Activated CD4-positive, alpha-beta memory T cell treated with anti-CD3 and anti-CD28 coated beads, Interleukin-2, amount 10 ng/mL, durations not matched to agents 7 days and 5 days (primary cell): ENCODE measurements around the gene PPP2R2D. TPM values are rescaled to one million over a fixed set of nuclear protein-coding genes. Genes with fewer than 3 reads are reported as not detected.

Source experiments
- CTCF ChIA-PET: fragments of 350-600 bp; sonication (Branson Sonifier 250); formaldehyde crosslinking; loops from one replicate; lab custom pipeline; 2021; ENCODE audit warnings: antibody characterized with exemption, inconsistent platforms; lab: Charles Lee
- POLR2A ChIA-PET: fragments of 350-600 bp; sonication (Branson Sonifier 250); formaldehyde crosslinking; loops from one replicate; lab custom pipeline; 2021; ENCODE audit warnings: antibody characterized with exemption; lab: Charles Lee
- DNase-seq: peaks from one replicate; pipeline ENCODE4 v3.0.0-alpha.2; 2020
- H3K27ac Mint-ChIP-seq: one replicate; pipeline ENCODE4 v1.8.0; 2021; ENCODE audit warnings: mild to moderate bottlenecking, mixed read lengths
- H3K27me3 Mint-ChIP-seq: one replicate; pipeline ENCODE4 v1.8.0; 2021; ENCODE audit warnings: mixed read lengths
- H3K36me3 Mint-ChIP-seq: one replicate; pipeline ENCODE4 v1.8.0; 2021; ENCODE audit warnings: low read depth, mixed read lengths
- H3K4me1 Mint-ChIP-seq: one replicate; pipeline ENCODE4 v1.8.0; 2021; ENCODE audit warnings: mixed read lengths
- H3K4me3 Mint-ChIP-seq: one replicate; pipeline ENCODE4 v1.8.0; 2021; ENCODE audit warnings: mild to moderate bottlenecking, mixed read lengths
- H3K9me3 Mint-ChIP-seq: one replicate; pipeline ENCODE4 v1.8.0; 2021; ENCODE audit warnings: mixed read lengths
- total RNA-seq, 2 experiments: library from RNA; stranded (reverse); gene quantifications; one replicate each; pipeline ENCODE4 v1.2.3, GENCODE V29; 2021

The PPP2R2D gene
- total RNA-seq, 2 experiments from 2014 or later = 40.3 to 40.8 TPM

DNA sequence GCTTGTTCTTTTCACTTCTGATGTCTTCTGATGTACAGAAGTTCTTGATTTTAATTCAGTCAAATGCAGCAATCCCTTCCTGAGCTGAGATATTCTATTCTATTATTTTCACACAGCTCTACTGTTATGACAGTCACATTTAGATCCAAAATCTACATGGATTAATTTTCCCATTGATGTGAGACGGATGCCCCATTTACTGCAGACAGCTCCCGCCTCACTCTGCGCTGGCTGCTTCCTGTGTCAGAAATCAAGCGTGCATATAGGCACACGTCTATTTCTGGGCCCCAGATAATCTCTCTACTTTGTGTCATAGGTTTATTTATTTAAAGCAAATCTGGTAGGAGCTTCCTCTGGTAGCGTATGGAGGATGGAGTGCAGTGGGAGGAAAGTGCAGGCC lies 74.2 kb downstream of the PPP2R2D start:
- Mint-ChIP-seq H3K27me3 (no peaks in the 10 kb centered on the region), H3K9me3 (no peaks in the 10 kb centered on the region), H3K36me3 (peaks cover 52% of the 10 kb centered on the region), H3K27ac (no peak overlapping the region), H3K4me3 (no peak overlapping the region), H3K4me1 (peaks cover 82% of the 10 kb centered on the region)
- ChIA-PET CTCF (interaction anchor here (1.3 to 3.3 kb wide), 2 partner anchors 10 to 48 kb away, joined by 3 to 18 read pairs; no protein-coding TSS in a partner anchor), POLR2A (interaction anchor here (1.1 to 2.7 kb wide), 4 partner anchors 10 to 78 kb away, joined by 3 to 13 read pairs (median 6); no protein-coding TSS in a partner anchor)
- no peak for DNase-seq

DNA sequence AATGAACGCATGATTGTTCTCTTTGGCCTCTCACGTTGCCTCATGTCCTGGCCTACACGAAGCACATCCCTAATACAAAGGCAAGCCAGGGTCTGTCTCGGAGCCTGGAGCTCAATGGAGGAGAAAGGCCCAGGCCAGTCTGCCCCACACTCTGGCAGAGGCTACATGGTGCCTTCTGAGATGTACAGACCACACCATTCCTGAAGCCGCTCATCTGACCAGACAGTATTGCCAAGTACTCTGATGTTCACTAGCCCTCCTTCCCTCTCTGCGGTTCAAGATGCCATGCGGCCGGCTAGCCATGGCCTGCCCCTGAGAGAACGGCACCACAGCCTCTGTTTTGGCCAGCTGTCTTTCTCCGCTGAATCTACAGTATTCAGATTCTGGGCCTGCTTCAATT lies 75.0 kb downstream of the PPP2R2D start:
- Mint-ChIP-seq H3K4me1 (peaks cover 84% of the 10 kb centered on the region), H3K27me3 (no peaks in the 10 kb centered on the region), H3K4me3 (no peak overlapping the region), H3K27ac (no peak overlapping the region), H3K9me3 (no peaks in the 10 kb centered on the region), H3K36me3 (peaks cover 46% of the 10 kb centered on the region)
- CTCF ChIA-PET = interaction anchor here (1.3 kb wide), 1 partner anchor 11 kb away, joined by 3 read pairs; no protein-coding TSS in a partner anchor
- POLR2A ChIA-PET = interaction anchor here (1.2 to 2.0 kb wide), 2 partner anchors 72 to 79 kb away, joined by 5 to 6 read pairs; no protein-coding TSS in a partner anchor
- no peak for DNase-seq

DNA sequence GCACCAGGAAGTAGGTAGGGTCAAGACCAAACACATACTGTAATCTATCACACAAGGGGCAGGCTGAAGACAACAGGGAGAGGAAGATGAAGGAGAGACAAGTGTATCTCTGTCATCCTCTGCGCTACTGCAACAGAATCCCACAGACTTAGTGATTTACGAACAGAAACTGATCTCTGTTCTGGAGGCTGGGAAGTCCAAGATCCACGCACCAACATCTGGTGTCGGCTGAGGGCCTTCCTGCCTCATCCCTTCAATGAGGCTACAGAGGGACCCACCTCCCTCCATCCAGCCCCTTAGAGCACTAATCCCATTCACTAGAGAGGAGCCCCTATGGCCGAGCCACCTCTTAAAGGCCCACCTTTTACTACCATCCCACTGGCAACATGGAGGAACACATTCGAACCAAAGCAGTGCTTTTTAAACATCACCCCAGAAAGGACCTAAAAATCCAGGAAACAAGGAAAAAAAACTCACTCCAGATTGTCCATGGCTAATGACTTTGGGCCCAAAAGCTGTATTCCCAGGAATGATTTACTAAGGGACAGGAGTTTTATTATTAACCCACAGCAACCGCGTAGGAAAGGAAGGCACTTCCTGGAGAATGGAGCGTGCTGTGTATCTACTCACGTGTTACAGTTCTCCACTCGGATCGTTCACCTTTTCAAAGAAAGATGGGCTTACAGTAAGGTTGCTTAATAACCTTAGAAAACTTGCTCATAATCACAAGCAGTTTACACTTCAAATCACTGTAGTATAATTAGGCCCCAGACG lies 76.7 kb downstream of the PPP2R2D start:
- no peak for DNase-seq
- H3K27ac Mint-ChIP-seq = peak overlapping the region; percentile 11
- H3K9me3 Mint-ChIP-seq = no peaks in the 10 kb centered on the region
- no peaks in the 10 kb centered on the region for H3K27me3 Mint-ChIP-seq
- ChIA-PET CTCF (no interaction called here), POLR2A (no interaction called here)
- peaks cover 35% of the 10 kb centered on the region for H3K36me3 Mint-ChIP-seq
- H3K4me3 Mint-ChIP-seq = no peak overlapping the region
- peaks cover 76% of the 10 kb centered on the region for H3K4me1 Mint-ChIP-seq

DNA sequence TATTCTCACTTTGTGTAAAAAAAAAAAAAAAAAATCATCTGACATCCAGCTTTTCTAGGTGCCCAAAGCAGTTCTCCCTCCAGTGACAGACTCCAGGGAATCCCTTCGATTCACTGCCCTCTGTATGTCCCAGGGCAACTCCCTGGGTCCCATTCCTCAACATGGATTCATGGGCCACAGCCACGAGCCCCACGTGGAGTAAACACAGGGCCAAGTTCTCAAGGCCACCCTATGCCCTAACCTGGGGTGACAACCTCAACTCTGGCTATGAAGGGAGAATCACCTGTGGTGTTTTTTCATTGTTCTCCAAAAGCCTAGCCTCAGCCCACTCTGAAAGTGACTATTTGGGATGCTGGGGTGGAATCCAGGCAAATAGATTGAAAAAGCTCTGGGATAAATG lies 77.6 kb downstream of the PPP2R2D start:
- Mint-ChIP-seq H3K4me3 (no peak overlapping the region), H3K27me3 (peaks cover 6% of the 10 kb centered on the region), H3K4me1 (peaks cover 69% of the 10 kb centered on the region), H3K36me3 (peaks cover 29% of the 10 kb centered on the region), H3K9me3 (no peaks in the 10 kb centered on the region), H3K27ac (peak overlapping the region; percentile 11)
- DNase-seq = no peak
- CTCF ChIA-PET = no interaction called here
- POLR2A ChIA-PET = interaction anchor here (0.8 to 1.1 kb wide), 3 partner anchors 13 to 78 kb away, joined by 3 read pairs; no protein-coding TSS in a partner anchor

DNA sequence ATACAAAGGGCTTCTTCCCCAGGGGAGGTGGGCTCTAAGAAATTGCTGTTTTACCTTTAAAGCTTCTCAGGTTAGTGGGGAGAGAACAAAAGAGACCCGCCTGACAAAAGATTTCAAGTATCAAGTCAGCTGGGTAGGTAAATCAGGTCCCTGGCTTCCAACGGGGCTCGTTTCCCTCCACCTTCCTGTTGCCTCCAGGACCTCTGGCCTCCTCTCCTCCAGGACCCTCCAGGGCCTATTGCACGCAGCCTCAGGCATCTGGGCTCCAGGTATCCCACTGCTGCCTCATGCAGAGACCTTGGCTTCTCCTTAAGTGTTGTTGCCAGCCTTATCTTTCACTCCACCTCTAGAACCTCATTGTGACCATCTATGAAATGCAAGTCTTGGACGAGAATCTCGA lies 78.0 kb downstream of the PPP2R2D start:
- no peaks in the 10 kb centered on the region for H3K9me3 Mint-ChIP-seq
- H3K27ac Mint-ChIP-seq = peak overlapping the region; percentile 2
- H3K4me1 Mint-ChIP-seq = peaks cover 65% of the 10 kb centered on the region
- DNase-seq = no peak
- H3K27me3 Mint-ChIP-seq = peaks cover 11% of the 10 kb centered on the region
- ChIA-PET CTCF (no interaction called here), POLR2A (interaction anchor here (0.8 to 1.1 kb wide), 3 partner anchors 13 to 79 kb away, joined by 3 read pairs; no protein-coding TSS in a partner anchor)
- peak overlapping the region; percentile 75 for H3K4me3 Mint-ChIP-seq
- H3K36me3 Mint-ChIP-seq = peaks cover 27% of the 10 kb centered on the region

DNA sequence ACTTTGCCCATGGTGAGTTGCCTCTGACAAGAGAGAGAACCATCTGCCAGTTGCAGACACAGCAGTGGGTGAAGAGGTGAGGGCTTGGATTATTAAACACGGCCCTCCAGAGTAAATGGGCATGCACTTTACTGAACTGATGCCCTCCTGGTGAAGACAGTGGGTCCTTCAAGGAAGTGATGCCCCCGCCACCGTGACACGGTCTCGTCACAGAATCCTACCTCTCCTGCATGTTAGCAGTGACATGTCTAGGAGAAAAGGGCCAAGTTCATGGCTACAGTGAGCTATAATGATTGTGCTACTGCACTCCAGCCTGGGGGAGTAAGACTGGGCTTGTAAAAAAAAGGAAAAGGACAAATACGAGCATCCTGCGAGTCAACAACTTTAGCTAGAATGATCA lies 78.5 kb downstream of the PPP2R2D start:
- POLR2A ChIA-PET = interaction anchor here (1.0 kb wide), 1 partner anchor 77 kb away, joined by 3 read pairs; no protein-coding TSS in a partner anchor
- H3K9me3 Mint-ChIP-seq = no peaks in the 10 kb centered on the region
- H3K4me3 Mint-ChIP-seq = peak overlapping the region; percentile 75
- CTCF ChIA-PET = no interaction called here
- H3K27ac Mint-ChIP-seq = peak overlapping the region; percentile 2
- peaks cover 23% of the 10 kb centered on the region for H3K36me3 Mint-ChIP-seq
- no peak for DNase-seq
- peaks cover 60% of the 10 kb centered on the region for H3K4me1 Mint-ChIP-seq
- peaks cover 11% of the 10 kb centered on the region for H3K27me3 Mint-ChIP-seq

DNA sequence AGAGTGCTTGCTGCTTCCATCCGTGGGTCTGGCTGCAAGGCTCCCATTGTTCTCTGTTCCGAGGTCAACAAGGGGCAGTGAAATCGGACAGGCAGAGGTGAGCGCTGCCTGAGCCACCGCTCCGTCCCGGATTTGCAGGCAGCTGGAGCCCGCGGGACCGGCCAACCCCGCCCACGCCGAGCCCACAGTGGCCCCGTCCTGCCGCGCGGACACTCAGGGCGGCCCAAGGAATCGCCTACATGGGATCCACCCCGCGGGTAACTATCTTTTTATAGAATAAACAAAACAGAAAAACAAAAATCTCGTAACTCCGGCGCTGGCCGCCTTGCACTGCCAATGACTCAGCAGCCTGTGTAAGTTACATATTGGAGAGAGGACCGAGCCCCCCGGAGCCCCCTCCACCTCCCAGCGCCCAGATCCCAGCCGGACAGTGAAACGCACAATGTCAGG lies 79.0 kb downstream of the PPP2R2D start:
- Mint-ChIP-seq H3K4me3 (peak overlapping the region; percentile 75), H3K9me3 (no peaks in the 10 kb centered on the region), H3K4me1 (peaks cover 57% of the 10 kb centered on the region), H3K27ac (no peak overlapping the region), H3K36me3 (peaks cover 23% of the 10 kb centered on the region), H3K27me3 (peaks cover 16% of the 10 kb centered on the region)
- CTCF ChIA-PET = no interaction called here
- POLR2A ChIA-PET = no interaction called here
- no peak for DNase-seq

DNA sequence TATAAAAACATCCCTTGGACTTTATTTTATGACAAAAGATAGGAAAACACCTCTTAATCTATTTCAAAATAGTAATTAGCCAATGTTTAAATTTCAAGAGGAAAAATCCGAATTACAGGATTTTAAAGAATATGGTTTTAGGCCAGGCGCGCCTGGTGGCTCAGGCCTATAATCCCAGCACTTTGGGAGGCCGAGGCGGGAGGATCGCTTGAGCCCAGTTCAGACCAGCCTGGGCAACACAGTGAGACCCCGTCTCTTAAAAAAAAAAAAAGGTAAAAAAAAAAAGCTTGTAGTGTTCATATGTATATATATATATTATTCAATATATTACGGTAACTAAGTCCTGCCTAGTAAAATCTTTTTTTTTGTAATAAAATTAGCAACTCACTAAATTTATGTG lies 79.5 kb downstream of the PPP2R2D start:
- Mint-ChIP-seq H3K36me3 (peaks cover 23% of the 10 kb centered on the region), H3K4me1 (peaks cover 52% of the 10 kb centered on the region), H3K27ac (no peak overlapping the region), H3K27me3 (peaks cover 16% of the 10 kb centered on the region), H3K9me3 (no peaks in the 10 kb centered on the region), H3K4me3 (peak overlapping the region; percentile 76)
- CTCF ChIA-PET = interaction anchor here (1.3 to 1.6 kb wide), 3 partner anchors 8 to 42 kb away, joined by 4 to 10 read pairs (median 8); no protein-coding TSS in a partner anchor
- DNase-seq = no peak
- POLR2A ChIA-PET = interaction anchor here (1.3 to 1.9 kb wide), 4 partner anchors 8 to 80 kb away, joined by 3 to 24 read pairs (median 8); no protein-coding TSS in a partner anchor

DNA sequence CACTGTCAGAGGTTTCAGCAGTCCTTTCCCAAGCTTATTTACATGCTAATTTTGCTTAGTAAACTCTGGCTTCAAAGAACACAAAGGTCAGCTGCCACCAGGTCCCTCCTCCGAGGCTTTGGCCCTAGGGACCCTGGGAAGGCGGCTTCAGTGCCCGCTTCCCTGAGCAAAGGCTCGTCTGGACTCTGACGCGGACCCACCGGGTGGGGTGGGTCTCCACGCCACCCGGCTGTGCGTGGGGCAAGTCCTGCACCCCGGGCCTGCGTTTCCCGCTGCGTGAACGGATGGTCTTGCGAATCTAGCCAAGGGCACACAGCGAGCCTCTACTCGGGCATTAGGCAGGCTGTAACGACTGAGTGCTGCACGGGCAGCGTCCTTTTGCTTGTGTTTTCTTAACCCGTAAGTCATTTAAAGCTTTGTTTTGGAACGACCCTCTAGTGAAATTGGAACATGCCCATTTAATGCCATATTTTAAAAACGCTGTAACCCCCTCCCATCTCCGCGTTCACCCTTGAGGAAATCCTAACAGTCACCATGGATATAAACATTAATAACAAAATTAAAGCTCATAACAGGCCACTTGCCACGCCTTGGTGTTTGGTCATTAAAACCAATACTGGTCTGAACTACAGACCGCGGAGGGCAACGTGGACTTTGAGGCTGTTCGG lies 80.1 kb downstream of the PPP2R2D start:
- POLR2A ChIA-PET = interaction anchor here (0.8 to 1.9 kb wide), 6 partner anchors 9 to 81 kb away, joined by 3 to 24 read pairs (median 4); no protein-coding TSS in a partner anchor
- H3K4me1 Mint-ChIP-seq = peaks cover 46% of the 10 kb centered on the region
- peaks cover 23% of the 10 kb centered on the region for H3K36me3 Mint-ChIP-seq
- H3K27me3 Mint-ChIP-seq = peaks cover 17% of the 10 kb centered on the region
- CTCF ChIA-PET = interaction anchor here (1.1 to 1.6 kb wide), 4 partner anchors 9 to 95 kb away, joined by 4 to 10 read pairs (median 6); no protein-coding TSS in a partner anchor
- peak overlapping the region; percentile 76 for H3K4me3 Mint-ChIP-seq
- no peaks in the 10 kb centered on the region for H3K9me3 Mint-ChIP-seq
- DNase-seq = no peak
- peak overlapping the region; percentile 40 for H3K27ac Mint-ChIP-seq

DNA sequence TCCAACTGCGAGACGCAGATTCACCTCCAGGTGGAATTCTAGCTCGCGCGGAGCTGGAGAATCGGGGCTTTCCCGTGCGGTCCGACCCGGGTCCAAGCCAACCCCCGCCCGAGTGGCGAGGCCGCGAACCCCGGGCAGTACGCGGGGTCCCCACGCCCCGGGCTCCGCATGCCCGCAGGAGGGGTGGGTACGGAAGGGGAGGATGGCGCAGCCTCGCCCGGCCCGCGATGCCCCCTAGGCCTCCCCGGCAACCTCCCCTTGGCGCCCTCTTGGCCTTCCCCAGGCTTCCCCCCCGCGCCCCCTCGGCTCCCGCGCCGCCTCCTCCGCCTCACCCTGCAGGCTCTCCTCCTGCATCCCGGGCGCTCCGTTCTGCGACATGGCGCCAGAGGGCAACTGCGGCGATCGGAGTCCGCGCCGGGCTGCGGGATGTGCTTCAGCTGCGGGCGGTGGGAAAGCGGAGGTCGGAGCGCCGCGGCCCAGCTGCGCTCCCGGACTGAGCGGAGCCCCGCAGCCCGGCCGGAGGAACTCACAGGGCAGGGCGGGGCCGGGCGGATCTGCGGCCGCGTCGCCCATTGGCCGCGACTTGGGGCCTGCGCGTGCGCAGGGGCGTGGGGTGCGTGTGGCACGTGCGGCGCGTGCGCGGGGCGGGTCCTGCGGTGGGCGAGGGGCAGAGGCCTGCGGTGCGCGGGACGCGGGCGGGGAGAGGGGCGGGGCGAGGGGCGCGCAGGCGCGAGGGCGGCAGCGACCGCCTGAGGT lies 80.8 kb downstream of the PPP2R2D start, which contains the start of gene BNIP3:
Gene BNIP3, minus strand, starts transcription at position 495 of the 756 bp plus-strand sequence. Its CDS starts 117 bp downstream, at position 378.
- peak within 1 kb of the TSS; percentile 82 for H3K4me3 Mint-ChIP-seq
- CTCF ChIA-PET = interaction anchor here (1.1 to 1.6 kb wide), 4 partner anchors 10 to 96 kb away, joined by 4 to 10 read pairs (median 6); no protein-coding TSS in a partner anchor
- H3K9me3 Mint-ChIP-seq = no peaks in the 10 kb centered on the region
- peaks cover 17% of the 10 kb centered on the region for H3K27me3 Mint-ChIP-seq
- peaks cover 22% of the 10 kb centered on the region for H3K36me3 Mint-ChIP-seq
- H3K27ac Mint-ChIP-seq = peak within 1 kb of the TSS; percentile 59
- DNase-seq = peak; percentile 90
- H3K4me1 Mint-ChIP-seq = peaks cover 39% of the 10 kb centered on the region
- POLR2A ChIA-PET = interaction anchor here (0.8 to 1.9 kb wide), 6 partner anchors 9 to 82 kb away, joined by 3 to 24 read pairs (median 4); no protein-coding TSS in a partner anchor

DNA sequence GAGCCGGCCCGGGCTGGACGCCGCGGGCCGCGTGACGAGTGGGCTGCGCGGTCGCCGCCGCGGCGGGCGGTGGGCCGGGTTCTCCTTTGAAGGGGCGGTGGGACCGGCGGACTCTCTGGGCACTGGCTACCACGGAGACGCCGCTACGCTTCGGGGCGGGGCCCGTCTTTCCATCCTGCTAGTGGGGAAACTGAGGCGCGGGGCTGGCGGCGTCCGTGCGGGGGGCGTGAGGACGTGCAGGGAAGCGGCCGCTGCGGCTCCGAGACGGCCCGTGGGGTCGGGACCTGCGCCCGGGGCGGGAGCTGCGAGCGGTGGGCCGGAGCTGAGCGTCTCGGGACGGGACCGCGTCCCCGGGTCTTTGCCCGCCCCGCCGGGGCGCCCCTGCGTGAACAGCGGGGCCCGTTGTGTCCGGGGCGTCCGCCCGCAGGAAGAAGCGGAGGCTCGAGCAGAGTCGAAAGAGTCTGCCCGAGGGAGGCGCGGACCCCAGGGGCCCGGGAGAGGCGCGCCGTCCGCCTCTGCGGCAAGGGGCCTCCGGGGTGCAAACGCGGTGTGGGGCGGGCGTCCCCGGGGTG lies 81.5 kb downstream of the PPP2R2D start:
- H3K9me3 Mint-ChIP-seq = no peaks in the 10 kb centered on the region
- H3K27me3 Mint-ChIP-seq = peaks cover 20% of the 10 kb centered on the region
- ChIA-PET CTCF (no interaction called here), POLR2A (interaction anchor here (1.9 kb wide), 1 partner anchor 10 kb away, joined by 24 read pairs; no protein-coding TSS in a partner anchor)
- peak overlapping the region; percentile 62 for H3K4me3 Mint-ChIP-seq
- H3K27ac Mint-ChIP-seq = no peak overlapping the region
- DNase-seq = peak; percentile 26
- peaks cover 33% of the 10 kb centered on the region for H3K4me1 Mint-ChIP-seq
- H3K36me3 Mint-ChIP-seq = peaks cover 21% of the 10 kb centered on the region
